ENCODE measurements around the gene AQP12A. TPM values are rescaled to one million over a fixed set of nuclear protein-coding genes. Genes with fewer than 3 reads are reported as not detected.

AQP12A gene
- total and polyA plus RNA-seq, 2 experiments from 2014 or later: not detected

DNA sequence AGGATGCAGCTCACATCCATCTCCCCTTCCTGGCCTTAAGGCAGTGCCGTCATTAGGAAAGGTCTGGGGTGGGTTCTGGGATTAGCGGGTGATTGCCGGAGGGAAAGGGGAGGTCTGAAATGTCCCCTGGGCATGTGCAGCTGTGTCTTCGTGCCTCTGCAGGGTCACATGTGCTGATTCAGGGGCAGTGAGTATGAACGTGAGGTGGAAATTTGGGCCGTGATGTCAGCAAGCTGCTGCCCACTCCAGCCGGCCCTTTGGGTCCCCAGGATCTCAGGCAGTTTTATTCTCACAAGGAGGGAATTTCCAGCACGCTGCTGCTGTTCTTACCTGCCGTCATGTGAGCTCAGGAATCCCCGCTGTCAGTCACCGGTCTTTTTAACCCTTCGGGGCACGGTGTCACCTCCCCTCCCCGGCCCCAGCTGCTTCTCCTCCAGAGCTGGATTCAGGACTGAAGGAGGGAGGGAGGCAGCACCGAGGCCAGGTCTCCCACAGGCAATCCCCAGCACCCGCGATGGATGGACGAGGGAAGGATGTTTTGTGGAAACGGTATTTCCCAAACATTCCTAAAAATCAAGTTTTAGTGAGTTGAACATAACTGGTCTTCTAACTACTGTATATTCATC lies 42.9 kb upstream of the AQP12A start (continued):
- TF ChIP-seq, protein P1, sequence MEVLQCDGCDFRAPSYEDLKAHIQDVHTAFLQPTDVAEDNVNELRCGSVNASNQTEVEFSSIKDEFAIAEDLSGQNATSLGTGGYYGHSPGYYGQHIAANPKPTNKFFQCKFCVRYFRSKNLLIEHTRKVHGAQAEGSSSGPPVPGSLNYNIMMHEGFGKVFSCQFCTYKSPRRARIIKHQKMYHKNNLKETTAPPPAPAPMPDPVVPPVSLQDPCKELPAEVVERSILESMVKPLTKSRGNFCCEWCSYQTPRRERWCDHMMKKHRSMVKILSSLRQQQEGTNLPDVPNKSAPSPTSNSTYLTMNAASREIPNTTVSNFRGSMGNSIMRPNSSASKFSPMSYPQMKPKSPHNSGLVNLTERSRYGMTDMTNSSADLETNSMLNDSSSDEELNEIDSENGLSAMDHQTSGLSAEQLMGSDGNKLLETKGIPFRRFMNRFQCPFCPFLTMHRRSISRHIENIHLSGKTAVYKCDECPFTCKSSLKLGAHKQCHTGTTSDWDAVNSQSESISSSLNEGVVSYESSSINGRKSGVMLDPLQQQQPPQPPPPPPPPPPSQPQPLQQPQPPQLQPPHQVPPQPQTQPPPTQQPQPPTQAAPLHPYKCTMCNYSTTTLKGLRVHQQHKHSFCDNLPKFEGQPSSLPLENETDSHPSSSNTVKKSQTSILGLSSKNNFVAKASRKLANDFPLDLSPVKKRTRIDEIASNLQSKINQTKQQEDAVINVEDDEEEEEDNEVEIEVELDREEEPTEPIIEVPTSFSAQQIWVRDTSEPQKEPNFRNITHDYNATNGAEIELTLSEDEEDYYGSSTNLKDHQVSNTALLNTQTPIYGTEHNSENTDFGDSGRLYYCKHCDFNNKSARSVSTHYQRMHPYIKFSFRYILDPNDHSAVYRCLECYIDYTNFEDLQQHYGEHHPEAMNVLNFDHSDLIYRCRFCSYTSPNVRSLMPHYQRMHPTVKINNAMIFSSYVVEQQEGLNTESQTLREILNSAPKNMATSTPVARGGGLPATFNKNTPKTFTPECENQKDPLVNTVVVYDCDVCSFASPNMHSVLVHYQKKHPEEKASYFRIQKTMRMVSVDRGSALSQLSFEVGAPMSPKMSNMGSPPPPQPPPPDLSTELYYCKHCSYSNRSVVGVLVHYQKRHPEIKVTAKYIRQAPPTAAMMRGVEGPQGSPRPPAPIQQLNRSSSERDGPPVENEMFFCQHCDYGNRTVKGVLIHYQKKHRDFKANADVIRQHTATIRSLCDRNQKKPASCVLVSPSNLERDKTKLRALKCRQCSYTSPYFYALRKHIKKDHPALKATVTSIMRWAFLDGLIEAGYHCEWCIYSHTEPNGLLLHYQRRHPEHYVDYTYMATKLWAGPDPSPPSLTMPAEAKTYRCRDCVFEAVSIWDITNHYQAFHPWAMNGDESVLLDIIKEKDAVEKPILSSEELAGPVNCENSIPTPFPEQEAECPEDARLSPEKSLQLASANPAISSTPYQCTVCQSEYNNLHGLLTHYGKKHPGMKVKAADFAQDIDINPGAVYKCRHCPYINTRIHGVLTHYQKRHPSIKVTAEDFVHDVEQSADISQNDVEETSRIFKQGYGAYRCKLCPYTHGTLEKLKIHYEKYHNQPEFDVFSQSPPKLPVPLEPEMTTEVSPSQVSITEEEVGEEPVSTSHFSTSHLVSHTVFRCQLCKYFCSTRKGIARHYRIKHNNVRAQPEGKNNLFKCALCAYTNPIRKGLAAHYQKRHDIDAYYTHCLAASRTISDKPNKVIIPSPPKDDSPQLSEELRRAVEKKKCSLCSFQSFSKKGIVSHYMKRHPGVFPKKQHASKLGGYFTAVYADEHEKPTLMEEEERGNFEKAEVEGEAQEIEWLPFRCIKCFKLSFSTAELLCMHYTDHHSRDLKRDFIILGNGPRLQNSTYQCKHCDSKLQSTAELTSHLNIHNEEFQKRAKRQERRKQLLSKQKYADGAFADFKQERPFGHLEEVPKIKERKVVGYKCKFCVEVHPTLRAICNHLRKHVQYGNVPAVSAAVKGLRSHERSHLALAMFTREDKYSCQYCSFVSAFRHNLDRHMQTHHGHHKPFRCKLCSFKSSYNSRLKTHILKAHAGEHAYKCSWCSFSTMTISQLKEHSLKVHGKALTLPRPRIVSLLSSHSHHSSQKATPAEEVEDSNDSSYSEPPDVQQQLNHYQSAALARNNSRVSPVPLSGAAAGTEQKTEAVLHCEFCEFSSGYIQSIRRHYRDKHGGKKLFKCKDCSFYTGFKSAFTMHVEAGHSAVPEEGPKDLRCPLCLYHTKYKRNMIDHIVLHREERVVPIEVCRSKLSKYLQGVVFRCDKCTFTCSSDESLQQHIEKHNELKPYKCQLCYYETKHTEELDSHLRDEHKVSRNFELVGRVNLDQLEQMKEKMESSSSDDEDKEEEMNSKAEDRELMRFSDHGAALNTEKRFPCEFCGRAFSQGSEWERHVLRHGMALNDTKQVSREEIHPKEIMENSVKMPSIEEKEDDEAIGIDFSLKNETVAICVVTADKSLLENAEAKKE (CRISPR knock-in tag; IDR thresholded peaks at IDR 0.05): no peak
- TF ChIP-seq POLR2AphosphoS5 (IDR thresholded peaks at IDR 0.05; ENCODE audit: low read depth) (no peak), EZH2phosphoT487 (IDR thresholded peaks at IDR 0.05; ENCODE audit: unreplicated experiment) (no peak), NANOG (IDR thresholded peaks at IDR 0.05; ENCODE audit: borderline replicate concordance) (no peak), CREB1 (CRISPR knock-in tag; IDR thresholded peaks at IDR 0.05; ENCODE audit: low read depth) (no peak; the same call in 1 of the 2 replicates)
- TF ChIP-seq, protein P2, sequence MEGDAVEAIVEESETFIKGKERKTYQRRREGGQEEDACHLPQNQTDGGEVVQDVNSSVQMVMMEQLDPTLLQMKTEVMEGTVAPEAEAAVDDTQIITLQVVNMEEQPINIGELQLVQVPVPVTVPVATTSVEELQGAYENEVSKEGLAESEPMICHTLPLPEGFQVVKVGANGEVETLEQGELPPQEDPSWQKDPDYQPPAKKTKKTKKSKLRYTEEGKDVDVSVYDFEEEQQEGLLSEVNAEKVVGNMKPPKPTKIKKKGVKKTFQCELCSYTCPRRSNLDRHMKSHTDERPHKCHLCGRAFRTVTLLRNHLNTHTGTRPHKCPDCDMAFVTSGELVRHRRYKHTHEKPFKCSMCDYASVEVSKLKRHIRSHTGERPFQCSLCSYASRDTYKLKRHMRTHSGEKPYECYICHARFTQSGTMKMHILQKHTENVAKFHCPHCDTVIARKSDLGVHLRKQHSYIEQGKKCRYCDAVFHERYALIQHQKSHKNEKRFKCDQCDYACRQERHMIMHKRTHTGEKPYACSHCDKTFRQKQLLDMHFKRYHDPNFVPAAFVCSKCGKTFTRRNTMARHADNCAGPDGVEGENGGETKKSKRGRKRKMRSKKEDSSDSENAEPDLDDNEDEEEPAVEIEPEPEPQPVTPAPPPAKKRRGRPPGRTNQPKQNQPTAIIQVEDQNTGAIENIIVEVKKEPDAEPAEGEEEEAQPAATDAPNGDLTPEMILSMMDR (conservative IDR thresholded peaks at IDR 0.05; ENCODE audit: low read depth in 2 of 2): no peak
- TF ChIP-seq, protein P3, sequence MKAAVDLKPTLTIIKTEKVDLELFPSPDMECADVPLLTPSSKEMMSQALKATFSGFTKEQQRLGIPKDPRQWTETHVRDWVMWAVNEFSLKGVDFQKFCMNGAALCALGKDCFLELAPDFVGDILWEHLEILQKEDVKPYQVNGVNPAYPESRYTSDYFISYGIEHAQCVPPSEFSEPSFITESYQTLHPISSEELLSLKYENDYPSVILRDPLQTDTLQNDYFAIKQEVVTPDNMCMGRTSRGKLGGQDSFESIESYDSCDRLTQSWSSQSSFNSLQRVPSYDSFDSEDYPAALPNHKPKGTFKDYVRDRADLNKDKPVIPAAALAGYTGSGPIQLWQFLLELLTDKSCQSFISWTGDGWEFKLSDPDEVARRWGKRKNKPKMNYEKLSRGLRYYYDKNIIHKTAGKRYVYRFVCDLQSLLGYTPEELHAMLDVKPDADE (IDR thresholded peaks at IDR 0.05): no peak
